Measurements from ENCODE around the gene TCF7L2.

DNA sequence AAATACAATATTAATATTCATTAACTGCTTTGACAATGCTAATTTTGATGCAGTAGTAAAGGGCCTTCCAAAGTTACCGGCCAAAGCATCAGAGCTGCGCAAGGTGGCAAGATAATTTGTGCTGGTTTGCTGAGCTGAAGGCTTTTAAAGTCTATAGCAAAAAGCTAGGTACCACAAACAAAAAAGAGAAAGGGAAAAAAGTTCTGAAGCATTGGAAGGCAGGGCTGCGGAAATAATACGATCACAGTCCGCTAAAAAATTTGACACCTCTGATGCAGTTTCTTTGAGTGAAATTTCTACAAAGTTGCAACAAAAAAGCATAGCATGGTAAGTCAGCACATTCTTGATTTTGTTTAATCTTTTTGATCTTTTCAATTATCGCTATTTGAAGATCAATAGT is 175.6 kb downstream of the TCF7L2 start:
- TF ChIP-seq CTCF (conservative IDR thresholded peaks at IDR 0.05) = no peak
- no peak for TF ChIP-seq EZH2 (IDR thresholded peaks at IDR 0.05; ENCODE audit: low read depth)
